Measurements from ENCODE around the gene RNF157.

Gene RNF157

GRCh38 chr17:76240461-76241203 is at the start of gene RNF157:
TSS of gene RNF157 (minus strand) at chr17:76240493. CDS start at chr17:76240240, 253 bp downstream.
- peak; percentile 52 for DNase-seq

GRCh38 chr17:76281573-76282371 is 41.5 kb upstream of the RNF157 start:
- no peak for DNase-seq

- no peak for DNase-seq
Observed at GRCh38 chr17:76280650-76281049, 40.4 kb upstream of the RNF157 start.

GRCh38 chr17:76279742-76280287 is 39.5 kb upstream of the RNF157 start:
- no peak for DNase-seq

GRCh38 chr17:76278952-76279741 is 38.9 kb upstream of the RNF157 start:
- peak; percentile 85 for DNase-seq

GRCh38 chr17:76278268-76278908 is 38.1 kb upstream of the RNF157 start:
- DNase-seq, result no peak

- no peak for DNase-seq
Observed at GRCh38 chr17:76277300-76278267, 37.3 kb upstream of the RNF157 start.

- no peak for DNase-seq
Observed at GRCh38 chr17:76276461-76277299, 36.4 kb upstream of the RNF157 start.

- DNase-seq, result no peak
Observed at GRCh38 chr17:76276069-76276431, 35.8 kb upstream of the RNF157 start.

GRCh38 chr17:76275382-76276068 is 35.2 kb upstream of the RNF157 start:
- no peak for DNase-seq

GRCh38 chr17:76274112-76274956 is 34.0 kb upstream of the RNF157 start:
- no peak for DNase-seq

GRCh38 chr17:76273445-76274111 is 33.3 kb upstream of the RNF157 start:
- DNase-seq, result no peak

- DNase-seq, result peak; percentile 50
Observed at GRCh38 chr17:76272541-76273444, 32.5 kb upstream of the RNF157 start.

- DNase-seq, result peak; percentile 75
Observed at GRCh38 chr17:76271669-76272540, 31.6 kb upstream of the RNF157 start.

- no peak for DNase-seq
Observed at GRCh38 chr17:76270770-76271668, 30.7 kb upstream of the RNF157 start.
